Measurements from ENCODE around the gene ERVFRD-1. TPM values are rescaled to one million over a fixed set of nuclear protein-coding genes. Genes with fewer than 3 reads are reported as not detected.

ERVFRD-1 gene
- total and polyA plus RNA-seq, 2 of the 13 experiments (the other 11 are each of a cell fraction or from before 2014, with no cell fraction given) = not detected

DNA sequence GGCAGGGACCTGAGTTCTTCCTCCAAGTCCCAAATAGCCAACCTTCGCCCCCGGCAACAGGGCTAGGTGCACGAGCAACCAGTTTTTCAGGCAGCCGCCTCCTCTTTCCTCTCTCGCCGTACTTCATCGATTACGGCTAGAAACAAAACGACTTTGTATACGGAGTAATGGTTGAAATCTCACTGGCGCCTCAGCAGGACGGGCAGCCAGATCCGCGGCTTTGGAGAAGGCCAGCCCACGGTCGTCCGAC lies 18.2 kb downstream of the ERVFRD-1 start (continued):
- TF ChIP-seq, protein P1, sequence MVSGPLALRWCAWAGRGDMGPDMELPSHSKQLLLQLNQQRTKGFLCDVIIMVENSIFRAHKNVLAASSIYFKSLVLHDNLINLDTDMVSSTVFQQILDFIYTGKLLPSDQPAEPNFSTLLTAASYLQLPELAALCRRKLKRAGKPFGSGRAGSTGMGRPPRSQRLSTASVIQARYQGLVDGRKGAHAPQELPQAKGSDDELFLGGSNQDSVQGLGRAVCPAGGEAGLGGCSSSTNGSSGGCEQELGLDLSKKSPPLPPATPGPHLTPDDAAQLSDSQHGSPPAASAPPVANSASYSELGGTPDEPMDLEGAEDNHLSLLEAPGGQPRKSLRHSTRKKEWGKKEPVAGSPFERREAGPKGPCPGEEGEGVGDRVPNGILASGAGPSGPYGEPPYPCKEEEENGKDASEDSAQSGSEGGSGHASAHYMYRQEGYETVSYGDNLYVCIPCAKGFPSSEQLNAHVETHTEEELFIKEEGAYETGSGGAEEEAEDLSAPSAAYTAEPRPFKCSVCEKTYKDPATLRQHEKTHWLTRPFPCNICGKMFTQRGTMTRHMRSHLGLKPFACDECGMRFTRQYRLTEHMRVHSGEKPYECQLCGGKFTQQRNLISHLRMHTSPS (CRISPR knock-in tag; IDR thresholded peaks at IDR 0.05; ENCODE audit: low read depth) = no peak; the same call in 1 of the 2 replicates
- no peak for TF ChIP-seq NR1H2 (CRISPR knock-in tag; IDR thresholded peaks at IDR 0.05; ENCODE audit: borderline replicate concordance, low read depth)
- TF ChIP-seq, protein P2, sequence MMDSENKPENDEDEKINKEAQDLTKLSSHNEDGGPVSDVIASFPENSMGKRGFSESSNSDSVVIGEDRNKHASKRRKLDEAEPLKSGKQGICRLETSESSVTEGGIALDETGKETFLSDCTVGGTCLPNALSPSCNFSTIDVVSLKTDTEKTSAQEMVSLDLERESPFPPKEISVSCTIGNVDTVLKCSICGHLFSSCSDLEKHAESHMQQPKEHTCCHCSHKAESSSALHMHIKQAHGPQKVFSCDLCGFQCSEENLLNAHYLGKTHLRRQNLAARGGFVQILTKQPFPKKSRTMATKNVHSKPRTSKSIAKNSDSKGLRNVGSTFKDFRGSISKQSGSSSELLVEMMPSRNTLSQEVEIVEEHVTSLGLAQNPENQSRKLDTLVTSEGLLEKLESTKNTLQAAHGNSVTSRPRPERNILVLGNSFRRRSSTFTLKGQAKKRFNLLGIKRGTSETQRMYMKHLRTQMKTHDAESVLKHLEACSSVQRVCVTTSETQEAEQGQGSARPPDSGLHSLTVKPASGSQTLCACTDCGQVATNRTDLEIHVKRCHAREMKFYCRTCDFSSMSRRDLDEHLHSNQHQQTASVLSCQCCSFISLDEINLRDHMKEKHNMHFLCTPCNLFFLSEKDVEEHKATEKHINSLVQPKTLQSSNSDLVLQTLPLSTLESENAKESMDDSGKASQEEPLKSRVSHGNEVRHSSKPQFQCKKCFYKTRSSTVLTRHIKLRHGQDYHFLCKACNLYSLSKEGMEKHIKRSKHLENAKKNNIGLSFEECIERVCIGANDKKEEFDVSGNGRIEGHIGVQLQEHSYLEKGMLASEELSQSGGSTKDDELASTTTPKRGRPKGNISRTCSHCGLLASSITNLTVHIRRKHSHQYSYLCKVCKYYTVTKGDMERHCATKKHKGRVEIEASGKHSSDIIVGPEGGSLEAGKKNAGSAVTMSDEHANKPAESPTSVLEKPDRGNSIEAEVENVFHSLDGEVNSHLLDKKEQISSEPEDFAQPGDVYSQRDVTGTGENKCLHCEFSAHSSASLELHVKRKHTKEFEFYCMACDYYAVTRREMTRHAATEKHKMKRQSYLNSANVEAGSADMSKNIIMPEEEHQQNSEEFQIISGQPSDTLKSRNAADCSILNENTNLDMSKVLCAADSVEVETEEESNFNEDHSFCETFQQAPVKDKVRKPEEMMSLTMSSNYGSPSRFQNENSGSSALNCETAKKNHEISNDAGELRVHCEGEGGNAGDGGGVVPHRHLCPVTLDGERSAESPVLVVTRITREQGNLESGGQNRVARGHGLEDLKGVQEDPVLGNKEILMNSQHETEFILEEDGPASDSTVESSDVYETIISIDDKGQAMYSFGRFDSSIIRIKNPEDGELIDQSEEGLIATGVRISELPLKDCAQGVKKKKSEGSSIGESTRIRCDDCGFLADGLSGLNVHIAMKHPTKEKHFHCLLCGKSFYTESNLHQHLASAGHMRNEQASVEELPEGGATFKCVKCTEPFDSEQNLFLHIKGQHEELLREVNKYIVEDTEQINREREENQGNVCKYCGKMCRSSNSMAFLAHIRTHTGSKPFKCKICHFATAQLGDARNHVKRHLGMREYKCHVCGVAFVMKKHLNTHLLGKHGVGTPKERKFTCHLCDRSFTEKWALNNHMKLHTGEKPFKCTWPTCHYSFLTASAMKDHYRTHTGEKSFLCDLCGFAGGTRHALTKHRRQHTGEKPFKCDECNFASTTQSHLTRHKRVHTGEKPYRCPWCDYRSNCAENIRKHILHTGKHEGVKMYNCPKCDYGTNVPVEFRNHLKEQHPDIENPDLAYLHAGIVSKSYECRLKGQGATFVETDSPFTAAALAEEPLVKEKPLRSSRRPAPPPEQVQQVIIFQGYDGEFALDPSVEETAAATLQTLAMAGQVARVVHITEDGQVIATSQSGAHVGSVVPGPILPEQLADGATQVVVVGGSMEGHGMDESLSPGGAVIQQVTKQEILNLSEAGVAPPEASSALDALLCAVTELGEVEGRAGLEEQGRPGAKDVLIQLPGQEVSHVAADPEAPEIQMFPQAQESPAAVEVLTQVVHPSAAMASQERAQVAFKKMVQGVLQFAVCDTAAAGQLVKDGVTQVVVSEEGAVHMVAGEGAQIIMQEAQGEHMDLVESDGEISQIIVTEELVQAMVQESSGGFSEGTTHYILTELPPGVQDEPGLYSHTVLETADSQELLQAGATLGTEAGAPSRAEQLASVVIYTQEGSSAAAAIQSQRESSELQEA (CRISPR knock-in tag; IDR thresholded peaks at IDR 0.05; ENCODE audit: not compliant biosample characterization) = peak; percentile 92
- TF ChIP-seq KDM5B (CRISPR knock-in tag; IDR thresholded peaks at IDR 0.05; ENCODE audit: borderline replicate concordance) = 0 out of 2 replicates have a peak, but pooled peaks have one; percentile 10
- no peak for TF ChIP-seq HOXA9 (CRISPR knock-in tag; IDR thresholded peaks at IDR 0.05; ENCODE audit: borderline replicate concordance)
- TF ChIP-seq, protein P3, sequence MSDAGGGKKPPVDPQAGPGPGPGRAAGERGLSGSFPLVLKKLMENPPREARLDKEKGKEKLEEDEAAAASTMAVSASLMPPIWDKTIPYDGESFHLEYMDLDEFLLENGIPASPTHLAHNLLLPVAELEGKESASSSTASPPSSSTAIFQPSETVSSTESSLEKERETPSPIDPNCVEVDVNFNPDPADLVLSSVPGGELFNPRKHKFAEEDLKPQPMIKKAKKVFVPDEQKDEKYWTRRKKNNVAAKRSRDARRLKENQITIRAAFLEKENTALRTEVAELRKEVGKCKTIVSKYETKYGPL (CRISPR knock-in tag; IDR thresholded peaks at IDR 0.05) = no peak
- TF ChIP-seq, protein P4, sequence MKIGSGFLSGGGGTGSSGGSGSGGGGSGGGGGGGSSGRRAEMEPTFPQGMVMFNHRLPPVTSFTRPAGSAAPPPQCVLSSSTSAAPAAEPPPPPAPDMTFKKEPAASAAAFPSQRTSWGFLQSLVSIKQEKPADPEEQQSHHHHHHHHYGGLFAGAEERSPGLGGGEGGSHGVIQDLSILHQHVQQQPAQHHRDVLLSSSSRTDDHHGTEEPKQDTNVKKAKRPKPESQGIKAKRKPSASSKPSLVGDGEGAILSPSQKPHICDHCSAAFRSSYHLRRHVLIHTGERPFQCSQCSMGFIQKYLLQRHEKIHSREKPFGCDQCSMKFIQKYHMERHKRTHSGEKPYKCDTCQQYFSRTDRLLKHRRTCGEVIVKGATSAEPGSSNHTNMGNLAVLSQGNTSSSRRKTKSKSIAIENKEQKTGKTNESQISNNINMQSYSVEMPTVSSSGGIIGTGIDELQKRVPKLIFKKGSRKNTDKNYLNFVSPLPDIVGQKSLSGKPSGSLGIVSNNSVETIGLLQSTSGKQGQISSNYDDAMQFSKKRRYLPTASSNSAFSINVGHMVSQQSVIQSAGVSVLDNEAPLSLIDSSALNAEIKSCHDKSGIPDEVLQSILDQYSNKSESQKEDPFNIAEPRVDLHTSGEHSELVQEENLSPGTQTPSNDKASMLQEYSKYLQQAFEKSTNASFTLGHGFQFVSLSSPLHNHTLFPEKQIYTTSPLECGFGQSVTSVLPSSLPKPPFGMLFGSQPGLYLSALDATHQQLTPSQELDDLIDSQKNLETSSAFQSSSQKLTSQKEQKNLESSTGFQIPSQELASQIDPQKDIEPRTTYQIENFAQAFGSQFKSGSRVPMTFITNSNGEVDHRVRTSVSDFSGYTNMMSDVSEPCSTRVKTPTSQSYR (CRISPR knock-in tag; IDR thresholded peaks at IDR 0.05; ENCODE audit: borderline replicate concordance) = no peak
- TF ChIP-seq, protein P5, sequence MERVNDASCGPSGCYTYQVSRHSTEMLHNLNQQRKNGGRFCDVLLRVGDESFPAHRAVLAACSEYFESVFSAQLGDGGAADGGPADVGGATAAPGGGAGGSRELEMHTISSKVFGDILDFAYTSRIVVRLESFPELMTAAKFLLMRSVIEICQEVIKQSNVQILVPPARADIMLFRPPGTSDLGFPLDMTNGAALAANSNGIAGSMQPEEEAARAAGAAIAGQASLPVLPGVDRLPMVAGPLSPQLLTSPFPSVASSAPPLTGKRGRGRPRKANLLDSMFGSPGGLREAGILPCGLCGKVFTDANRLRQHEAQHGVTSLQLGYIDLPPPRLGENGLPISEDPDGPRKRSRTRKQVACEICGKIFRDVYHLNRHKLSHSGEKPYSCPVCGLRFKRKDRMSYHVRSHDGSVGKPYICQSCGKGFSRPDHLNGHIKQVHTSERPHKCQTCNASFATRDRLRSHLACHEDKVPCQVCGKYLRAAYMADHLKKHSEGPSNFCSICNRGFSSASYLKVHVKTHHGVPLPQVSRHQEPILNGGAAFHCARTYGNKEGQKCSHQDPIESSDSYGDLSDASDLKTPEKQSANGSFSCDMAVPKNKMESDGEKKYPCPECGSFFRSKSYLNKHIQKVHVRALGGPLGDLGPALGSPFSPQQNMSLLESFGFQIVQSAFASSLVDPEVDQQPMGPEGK (CRISPR knock-in tag; IDR thresholded peaks at IDR 0.05) = no peak
- TF ChIP-seq SMC3 (IDR thresholded peaks at IDR 0.05; ENCODE audit: low read length) = no peak
- peak; percentile 54; the same call in 1 of the 2 replicates for TF ChIP-seq NKX3-1 (CRISPR knock-in tag; IDR thresholded peaks at IDR 0.05)
- TF ChIP-seq ZNF670 (CRISPR knock-in tag; IDR thresholded peaks at IDR 0.05; ENCODE audit: borderline replicate concordance) = peak; percentile 94
- no peak for TF ChIP-seq ZNF564 (CRISPR knock-in tag; IDR thresholded peaks at IDR 0.05)

Measured in HepG2 (cell line).